ENCODE data around the gene DMD.

The DMD gene

GRCh38 chrX:31138124-31138523, 2073.2 kb downstream of the DMD start:
- no peak overlapping the region for H2AK5ac ChIP-seq (ENCODE audit: low read length)
- H3K4me1 ChIP-seq (ENCODE audit: control insufficient read depth in 1 of 2, insufficient read depth in 2 of 2, low read length in 2 of 2): no peaks in the 10 kb centered on the region
- no CpG with 5 or more reads among the region's 2 CpGs for WGBS (ENCODE audit: extremely low coverage, insufficient coverage, insufficient read length)
- no peak overlapping the region for H3K23ac ChIP-seq (ENCODE audit: low read length)
- no peaks in the 10 kb centered on the region for H3K9me3 ChIP-seq (ENCODE audit: insufficient read depth, low read depth, low read length)
- no peak overlapping the region for H2BK5ac ChIP-seq (ENCODE audit: low read depth, low read length, poor library complexity)
- no peak overlapping the region for H3K14ac ChIP-seq (ENCODE audit: low read length)
- H3K4me3 ChIP-seq (ENCODE audit: low read depth, low read length): no peak overlapping the region
- DNase-seq: no peak
- H2BK12ac ChIP-seq (ENCODE audit: low read length): no peak overlapping the region
- H4K8ac ChIP-seq (ENCODE audit: low read depth, low read length): no peak overlapping the region
- no peaks in the 10 kb centered on the region for H3K36me3 ChIP-seq (ENCODE audit: control insufficient read depth in 1 of 2, insufficient read depth in 2 of 2, low read length in 2 of 2)
- H3K9ac ChIP-seq (ENCODE audit: low read length): no peak overlapping the region
- no peak overlapping the region for H3K4ac ChIP-seq (ENCODE audit: low read depth, low read length)
- no peaks in the 10 kb centered on the region for H3K79me1 ChIP-seq (ENCODE audit: low read length)
- no peaks in the 10 kb centered on the region for H3K27me3 ChIP-seq (ENCODE audit: insufficient read depth, low read length)
- no peak overlapping the region for H4K12ac ChIP-seq (ENCODE audit: low read depth, low read length)
- H3K4me2 ChIP-seq (ENCODE audit: low read length): no peak overlapping the region
- H3K79me2 ChIP-seq (ENCODE audit: control insufficient read depth, insufficient read depth, low read length, poor library complexity): no peaks in the 10 kb centered on the region
- no peak overlapping the region for H3K27ac ChIP-seq (ENCODE audit: low read depth, low read length)
- no peak overlapping the region for H2BK120ac ChIP-seq (ENCODE audit: insufficient read depth, low read length, poor library complexity)
- no peak overlapping the region for H4K91ac ChIP-seq (ENCODE audit: low read depth, low read length)
- no peak overlapping the region for H3K18ac ChIP-seq (ENCODE audit: low read length)
- H2AFZ ChIP-seq (ENCODE audit: insufficient read depth, low read length, poor library complexity): no peak overlapping the region

DNA sequence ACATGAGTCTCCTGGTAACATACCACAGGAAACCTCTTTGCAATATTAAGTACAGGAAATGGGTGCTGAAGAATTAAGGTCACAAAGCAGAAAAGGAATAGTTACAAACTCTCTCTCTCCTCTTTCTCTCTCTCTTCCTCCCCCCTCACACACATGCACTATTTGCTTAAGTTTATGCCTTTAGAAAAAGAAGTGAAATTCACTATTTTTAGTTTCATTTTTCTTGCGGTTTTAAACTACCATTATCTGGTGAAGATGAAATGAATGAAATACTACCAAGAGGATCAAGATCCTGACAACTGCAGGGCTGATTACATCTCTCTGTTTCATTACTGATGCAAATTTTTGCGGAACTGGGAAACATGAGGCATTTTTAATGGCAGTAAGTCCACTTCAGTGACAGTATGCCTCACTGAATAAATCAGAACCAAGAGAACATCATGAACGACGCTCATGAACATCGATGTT, 2075.2 kb downstream of the DMD start:
- WGBS (ENCODE audit: extremely low coverage, insufficient coverage, insufficient read length): no CpG with 5 or more reads among the region's 5 CpGs

GRCh38 chrX:31132821-31133241, 2078.5 kb downstream of the DMD start:
- no peak overlapping the region for H3K23ac ChIP-seq (ENCODE audit: low read length)
- H2BK5ac ChIP-seq (ENCODE audit: low read depth, low read length, poor library complexity): no peak overlapping the region
- no peak overlapping the region for H2BK120ac ChIP-seq (ENCODE audit: insufficient read depth, low read length, poor library complexity)
- H3K4ac ChIP-seq (ENCODE audit: low read depth, low read length): no peak overlapping the region
- H4K12ac ChIP-seq (ENCODE audit: low read depth, low read length): no peak overlapping the region
- no peak overlapping the region for H4K91ac ChIP-seq (ENCODE audit: low read depth, low read length)
- DNase-seq: no peak
- H3K9ac ChIP-seq (ENCODE audit: low read length): no peak overlapping the region
- H2AFZ ChIP-seq (ENCODE audit: insufficient read depth, low read length, poor library complexity): no peak overlapping the region
- no CpG with 5 or more reads among the region's 7 CpGs for WGBS (ENCODE audit: extremely low coverage, insufficient coverage, insufficient read length)
- H3K36me3 ChIP-seq (ENCODE audit: control insufficient read depth in 1 of 2, insufficient read depth in 2 of 2, low read length in 2 of 2): peaks cover 0 to 2% of the 10 kb centered on the region in 2 experiments
- H3K4me1 ChIP-seq (ENCODE audit: control insufficient read depth in 1 of 2, insufficient read depth in 2 of 2, low read length in 2 of 2): no peaks in the 10 kb centered on the region
- no peak overlapping the region for H3K4me3 ChIP-seq (ENCODE audit: low read depth, low read length)
- H3K79me1 ChIP-seq (ENCODE audit: low read length): no peaks in the 10 kb centered on the region
- H3K18ac ChIP-seq (ENCODE audit: low read length): no peak overlapping the region
- no peak overlapping the region for H3K14ac ChIP-seq (ENCODE audit: low read length)
- H2AK5ac ChIP-seq (ENCODE audit: low read length): no peak overlapping the region
- H2BK12ac ChIP-seq (ENCODE audit: low read length): no peak overlapping the region
- H3K27me3 ChIP-seq (ENCODE audit: insufficient read depth, low read length): no peaks in the 10 kb centered on the region
- H4K8ac ChIP-seq (ENCODE audit: low read depth, low read length): no peak overlapping the region
- H3K9me3 ChIP-seq (ENCODE audit: insufficient read depth, low read depth, low read length): no peaks in the 10 kb centered on the region
- H3K79me2 ChIP-seq (ENCODE audit: control insufficient read depth, insufficient read depth, low read length, poor library complexity): no peaks in the 10 kb centered on the region
- no peak overlapping the region for H3K4me2 ChIP-seq (ENCODE audit: low read length)
- H3K27ac ChIP-seq (ENCODE audit: low read depth, low read length): no peak overlapping the region

More for the DNA sequence above, 2075.2 kb downstream of the DMD start:
- no peaks in the 10 kb centered on the region for H3K79me1 ChIP-seq (ENCODE audit: low read length)
- no peak overlapping the region for H3K4ac ChIP-seq (ENCODE audit: low read depth, low read length)
- H3K4me3 ChIP-seq (ENCODE audit: low read depth, low read length): no peak overlapping the region
- H2AK5ac ChIP-seq (ENCODE audit: low read length): no peak overlapping the region
- H3K27ac ChIP-seq (ENCODE audit: low read depth, low read length): no peak overlapping the region
- no peak overlapping the region for H4K8ac ChIP-seq (ENCODE audit: low read depth, low read length)
- peaks cover 0 to 2% of the 10 kb centered on the region in 2 experiments for H3K36me3 ChIP-seq (ENCODE audit: control insufficient read depth in 1 of 2, insufficient read depth in 2 of 2, low read length in 2 of 2)
- no peak overlapping the region for H4K12ac ChIP-seq (ENCODE audit: low read depth, low read length)
- H3K4me2 ChIP-seq (ENCODE audit: low read length): no peak overlapping the region
- no peak overlapping the region for H3K14ac ChIP-seq (ENCODE audit: low read length)
- no peaks in the 10 kb centered on the region for H3K4me1 ChIP-seq (ENCODE audit: control insufficient read depth in 1 of 2, insufficient read depth in 2 of 2, low read length in 2 of 2)
- DNase-seq: no peak
- no peak overlapping the region for H2BK5ac ChIP-seq (ENCODE audit: low read depth, low read length, poor library complexity)
- no peak overlapping the region for H3K23ac ChIP-seq (ENCODE audit: low read length)
- H2AFZ ChIP-seq (ENCODE audit: insufficient read depth, low read length, poor library complexity): no peak overlapping the region
- no peak overlapping the region for H4K91ac ChIP-seq (ENCODE audit: low read depth, low read length)
- no peak overlapping the region for H3K9ac ChIP-seq (ENCODE audit: low read length)
- no peak overlapping the region for H2BK12ac ChIP-seq (ENCODE audit: low read length)
- no peak overlapping the region for H3K18ac ChIP-seq (ENCODE audit: low read length)
- H3K79me2 ChIP-seq (ENCODE audit: control insufficient read depth, insufficient read depth, low read length, poor library complexity): no peaks in the 10 kb centered on the region
- H3K9me3 ChIP-seq (ENCODE audit: insufficient read depth, low read depth, low read length): no peaks in the 10 kb centered on the region
- H2BK120ac ChIP-seq (ENCODE audit: insufficient read depth, low read length, poor library complexity): no peak overlapping the region
- no peaks in the 10 kb centered on the region for H3K27me3 ChIP-seq (ENCODE audit: insufficient read depth, low read length)

DNA sequence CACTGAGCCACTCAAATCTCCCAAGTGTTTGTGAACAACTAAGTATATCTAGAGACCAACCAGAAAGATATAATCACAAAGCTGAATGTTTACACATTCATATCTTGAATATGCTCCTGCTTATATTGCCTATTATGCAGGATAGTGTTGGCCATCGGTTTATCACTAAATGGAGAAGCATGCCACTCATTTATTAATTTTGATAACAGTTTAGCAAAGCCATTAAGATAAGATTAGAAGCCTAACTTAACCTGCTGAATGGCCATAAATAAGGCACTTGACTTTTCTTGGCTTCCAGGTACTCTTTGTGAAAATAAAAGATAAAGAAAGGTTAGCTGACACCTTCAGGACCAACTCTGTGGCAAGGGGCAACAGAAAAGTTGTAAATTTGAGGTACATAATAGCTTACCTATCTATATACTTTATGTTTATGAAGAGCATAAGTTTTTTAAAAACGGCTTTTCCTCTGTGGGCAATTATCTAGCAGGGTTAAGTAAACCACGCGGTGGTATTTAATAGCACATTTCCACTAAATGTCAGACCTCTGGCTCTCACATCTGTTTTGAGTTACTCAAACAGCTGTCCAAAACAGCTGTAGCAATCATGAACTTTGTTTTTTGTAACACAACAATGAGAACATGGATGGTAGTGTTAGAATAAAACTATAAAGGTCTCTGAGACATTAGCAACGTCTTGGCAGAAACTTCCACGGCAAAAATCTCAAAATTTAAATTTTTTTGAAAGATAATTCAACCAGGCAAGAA, 2080.7 kb downstream of the DMD start:
- H3K4ac ChIP-seq (ENCODE audit: low read depth, low read length): no peak overlapping the region
- H3K23ac ChIP-seq (ENCODE audit: low read length): no peak overlapping the region
- no peak overlapping the region for H2BK12ac ChIP-seq (ENCODE audit: low read length)
- H3K36me3 ChIP-seq (ENCODE audit: control insufficient read depth in 1 of 2, insufficient read depth in 2 of 2, low read length in 2 of 2): peaks cover 0 to 2% of the 10 kb centered on the region in 2 experiments
- no peak overlapping the region for H3K9ac ChIP-seq (ENCODE audit: low read length)
- no peak overlapping the region for H3K14ac ChIP-seq (ENCODE audit: low read length)
- no peak overlapping the region for H2AK5ac ChIP-seq (ENCODE audit: low read length)
- H2AFZ ChIP-seq (ENCODE audit: insufficient read depth, low read length, poor library complexity): no peak overlapping the region
- no peak overlapping the region for H3K4me3 ChIP-seq (ENCODE audit: low read depth, low read length)
- no peak overlapping the region for H4K12ac ChIP-seq (ENCODE audit: low read depth, low read length)
- H3K18ac ChIP-seq (ENCODE audit: low read length): no peak overlapping the region
- no peak overlapping the region for H3K27ac ChIP-seq (ENCODE audit: low read depth, low read length)
- H3K27me3 ChIP-seq (ENCODE audit: insufficient read depth, low read length): no peaks in the 10 kb centered on the region
- H3K9me3 ChIP-seq (ENCODE audit: insufficient read depth, low read depth, low read length): no peaks in the 10 kb centered on the region
- no peak overlapping the region for H3K4me2 ChIP-seq (ENCODE audit: low read length)
- no peak overlapping the region for H4K8ac ChIP-seq (ENCODE audit: low read depth, low read length)
- no peaks in the 10 kb centered on the region for H3K4me1 ChIP-seq (ENCODE audit: control insufficient read depth in 1 of 2, insufficient read depth in 2 of 2, low read length in 2 of 2)
- no peak for DNase-seq
- H2BK120ac ChIP-seq (ENCODE audit: insufficient read depth, low read length, poor library complexity): no peak overlapping the region
- H3K79me2 ChIP-seq (ENCODE audit: control insufficient read depth, insufficient read depth, low read length, poor library complexity): no peaks in the 10 kb centered on the region
- no CpG with 5 or more reads among the region's 6 CpGs for WGBS (ENCODE audit: extremely low coverage, insufficient coverage, insufficient read length)
- no peak overlapping the region for H4K91ac ChIP-seq (ENCODE audit: low read depth, low read length)
- no peaks in the 10 kb centered on the region for H3K79me1 ChIP-seq (ENCODE audit: low read length)
- H2BK5ac ChIP-seq (ENCODE audit: low read depth, low read length, poor library complexity): no peak overlapping the region

Measured in trophoblast cell (in vitro differentiated cells and primary cell).